ENCODE data around the gene HEPH.
A peak's percentile ranks its signal among the peaks of the same experiment; 100 is the strongest.
"Not testable (repeated sequence)": the region's sequence is repeated elsewhere in the genome, so short reads cannot be mapped to it uniquely, and the experiment has no call there.

The HEPH gene, protein sequence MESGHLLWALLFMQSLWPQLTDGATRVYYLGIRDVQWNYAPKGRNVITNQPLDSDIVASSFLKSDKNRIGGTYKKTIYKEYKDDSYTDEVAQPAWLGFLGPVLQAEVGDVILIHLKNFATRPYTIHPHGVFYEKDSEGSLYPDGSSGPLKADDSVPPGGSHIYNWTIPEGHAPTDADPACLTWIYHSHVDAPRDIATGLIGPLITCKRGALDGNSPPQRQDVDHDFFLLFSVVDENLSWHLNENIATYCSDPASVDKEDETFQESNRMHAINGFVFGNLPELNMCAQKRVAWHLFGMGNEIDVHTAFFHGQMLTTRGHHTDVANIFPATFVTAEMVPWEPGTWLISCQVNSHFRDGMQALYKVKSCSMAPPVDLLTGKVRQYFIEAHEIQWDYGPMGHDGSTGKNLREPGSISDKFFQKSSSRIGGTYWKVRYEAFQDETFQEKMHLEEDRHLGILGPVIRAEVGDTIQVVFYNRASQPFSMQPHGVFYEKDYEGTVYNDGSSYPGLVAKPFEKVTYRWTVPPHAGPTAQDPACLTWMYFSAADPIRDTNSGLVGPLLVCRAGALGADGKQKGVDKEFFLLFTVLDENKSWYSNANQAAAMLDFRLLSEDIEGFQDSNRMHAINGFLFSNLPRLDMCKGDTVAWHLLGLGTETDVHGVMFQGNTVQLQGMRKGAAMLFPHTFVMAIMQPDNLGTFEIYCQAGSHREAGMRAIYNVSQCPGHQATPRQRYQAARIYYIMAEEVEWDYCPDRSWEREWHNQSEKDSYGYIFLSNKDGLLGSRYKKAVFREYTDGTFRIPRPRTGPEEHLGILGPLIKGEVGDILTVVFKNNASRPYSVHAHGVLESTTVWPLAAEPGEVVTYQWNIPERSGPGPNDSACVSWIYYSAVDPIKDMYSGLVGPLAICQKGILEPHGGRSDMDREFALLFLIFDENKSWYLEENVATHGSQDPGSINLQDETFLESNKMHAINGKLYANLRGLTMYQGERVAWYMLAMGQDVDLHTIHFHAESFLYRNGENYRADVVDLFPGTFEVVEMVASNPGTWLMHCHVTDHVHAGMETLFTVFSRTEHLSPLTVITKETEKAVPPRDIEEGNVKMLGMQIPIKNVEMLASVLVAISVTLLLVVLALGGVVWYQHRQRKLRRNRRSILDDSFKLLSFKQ
- 0 to 1.6 (median 0.08) reads per million in 18 experiments for total RNA-seq

DNA sequence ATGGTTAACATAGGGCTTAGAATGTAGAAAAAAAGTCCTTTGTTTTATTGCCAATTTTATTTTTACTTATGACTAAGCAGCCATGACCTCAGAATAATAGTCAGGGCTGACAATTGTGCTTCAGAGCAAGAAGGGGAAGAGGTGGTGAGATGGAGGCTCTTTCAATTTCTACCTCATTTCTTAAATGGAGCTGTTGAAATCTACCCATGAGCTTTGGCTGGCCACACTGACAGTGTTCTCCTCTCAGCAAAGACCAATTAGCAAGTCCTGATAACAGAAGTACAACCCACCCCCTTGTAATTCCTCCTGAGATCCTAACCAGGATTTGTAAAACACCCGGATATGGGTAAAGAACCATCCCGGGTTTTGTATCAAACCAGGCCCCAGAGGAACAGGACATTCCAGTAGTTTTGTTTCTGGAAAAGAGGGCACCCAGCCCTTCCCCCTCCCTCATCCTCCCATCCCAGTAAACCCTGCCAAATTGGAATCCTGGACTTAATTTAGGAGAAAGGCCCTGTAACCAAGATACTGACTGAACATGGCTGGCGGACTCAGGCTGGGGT is at the start of gene HEPH:
HEPH (plus strand) TSS at position 399 of the 563 bp plus-strand sequence. CDS start 6,324 bp downstream, outside the sequence.
- peak in 1 of 2 donors; percentile 12 for DNase-seq

DNA sequence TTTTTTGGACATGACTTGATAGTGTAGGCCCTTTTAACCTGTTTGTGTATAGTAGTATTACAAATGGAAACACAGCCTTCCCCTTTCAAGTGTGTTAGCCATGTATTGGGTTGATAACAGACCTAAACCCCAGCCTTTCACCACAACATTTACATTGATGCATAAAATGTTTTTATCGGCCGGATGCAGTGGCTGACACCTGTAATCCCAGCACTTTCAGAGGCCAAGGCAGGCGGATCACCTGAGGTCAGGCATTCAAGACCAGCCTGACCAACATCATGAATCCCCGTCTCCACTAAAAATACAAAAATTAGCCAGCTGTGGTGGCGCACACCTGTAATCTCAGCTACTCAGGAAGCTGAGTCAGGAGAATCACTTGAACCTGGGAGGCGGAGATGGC is 45.3 kb upstream of the HEPH start:
- not testable (repeated sequence) for DNase-seq

GRCh38 chrX:66121354-66121753 is 42.7 kb upstream of the HEPH start:
- not testable (repeated sequence) for DNase-seq

GRCh38 chrX:66126662-66127061 is 37.4 kb upstream of the HEPH start:
- no peak for DNase-seq

- no peak for DNase-seq
Measured at GRCh38 chrX:66130469-66130868, 33.6 kb upstream of the HEPH start.

- not testable (repeated sequence) for DNase-seq
Measured at GRCh38 chrX:66135284-66135683, 28.8 kb upstream of the HEPH start.

DNA sequence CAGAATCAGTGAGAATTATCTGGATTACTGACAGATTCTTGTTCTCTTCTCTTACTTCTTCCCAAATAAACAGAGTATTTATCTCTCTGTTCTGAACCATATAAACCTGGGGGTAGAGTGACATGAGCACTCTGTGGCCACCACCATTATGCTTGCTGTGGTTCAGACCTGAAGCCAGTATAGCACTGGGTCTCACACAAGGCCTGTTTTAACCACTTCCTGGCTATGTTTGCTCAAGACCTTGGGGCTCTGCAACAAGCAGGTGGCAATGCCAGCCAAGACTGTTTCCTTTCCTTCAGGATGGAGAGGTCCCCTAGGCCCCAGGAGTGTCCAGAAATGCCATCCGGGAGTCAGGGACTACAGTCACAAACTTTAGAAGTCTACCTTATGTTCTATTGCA is 21.7 kb upstream of the HEPH start:
- no peak for DNase-seq

GRCh38 chrX:66144258-66144657 is 19.8 kb upstream of the HEPH start:
- no peak for DNase-seq

DNA sequence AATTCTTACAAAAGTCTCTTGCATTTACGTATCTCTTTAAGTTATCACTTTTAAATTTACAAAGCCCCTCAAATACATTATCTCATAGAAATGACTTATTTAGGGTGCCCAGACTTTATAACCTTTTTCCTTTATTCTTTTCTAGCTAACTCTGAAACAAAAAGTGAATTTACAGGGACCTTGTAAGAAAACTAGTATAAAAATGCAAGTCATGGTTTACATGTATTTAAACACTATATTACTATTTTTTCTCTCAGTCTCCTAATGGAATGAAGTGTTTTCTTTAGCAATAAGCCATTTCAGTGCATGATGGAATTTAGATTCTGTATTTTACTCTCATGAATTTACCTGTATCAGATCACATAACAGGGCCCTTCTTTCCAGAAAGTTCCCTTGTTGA is 14.5 kb upstream of the HEPH start:
- no peak for DNase-seq

- DNase-seq, result no peak
Measured at GRCh38 chrX:66150163-66150562, 13.9 kb upstream of the HEPH start.

DNA sequence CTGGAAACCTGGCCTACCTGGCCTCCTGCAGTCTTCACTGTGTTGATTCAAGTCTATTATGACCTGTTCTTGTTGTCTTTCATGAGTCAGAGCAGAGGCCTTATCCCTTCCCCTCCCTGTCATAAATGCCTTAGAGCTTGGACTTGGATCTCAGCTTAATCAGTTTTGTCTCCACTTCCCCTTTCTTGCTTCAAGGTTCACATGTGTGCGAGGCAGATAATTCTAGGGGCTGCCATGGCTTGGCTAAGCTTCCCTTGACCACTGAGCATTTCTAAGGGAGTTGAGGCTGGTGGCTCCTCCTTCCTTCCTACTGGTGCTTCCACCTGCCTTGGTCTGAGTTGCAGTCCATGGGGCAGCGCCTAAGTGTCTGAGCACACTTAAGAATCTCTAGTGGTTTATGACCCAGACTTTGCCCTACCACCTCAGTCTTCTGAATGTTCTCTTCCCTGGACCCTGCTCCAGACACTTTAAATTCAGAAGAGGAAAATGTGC is 1.7 kb upstream of the HEPH start:
- no peak for DNase-seq

DNA sequence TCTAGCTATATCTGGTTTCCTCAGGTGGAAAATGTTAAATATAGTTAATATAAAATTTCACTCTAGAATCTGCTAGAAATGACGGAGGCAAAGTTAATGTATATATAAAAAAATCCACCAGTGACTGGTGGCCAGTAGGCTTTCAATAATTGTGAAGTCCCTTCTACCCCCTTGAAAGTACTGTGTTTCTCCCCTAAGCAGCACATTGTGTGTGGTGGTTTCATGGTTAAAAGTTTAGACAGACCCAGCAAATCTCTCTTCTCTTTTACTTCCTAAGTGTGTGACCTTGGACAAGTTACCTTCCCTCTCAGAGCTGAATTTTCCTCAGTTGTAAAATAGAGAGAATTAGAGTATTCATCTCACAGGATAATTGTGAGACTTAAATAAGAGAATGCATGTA is 600 bp upstream of the HEPH start:
- no peak for DNase-seq

DNA sequence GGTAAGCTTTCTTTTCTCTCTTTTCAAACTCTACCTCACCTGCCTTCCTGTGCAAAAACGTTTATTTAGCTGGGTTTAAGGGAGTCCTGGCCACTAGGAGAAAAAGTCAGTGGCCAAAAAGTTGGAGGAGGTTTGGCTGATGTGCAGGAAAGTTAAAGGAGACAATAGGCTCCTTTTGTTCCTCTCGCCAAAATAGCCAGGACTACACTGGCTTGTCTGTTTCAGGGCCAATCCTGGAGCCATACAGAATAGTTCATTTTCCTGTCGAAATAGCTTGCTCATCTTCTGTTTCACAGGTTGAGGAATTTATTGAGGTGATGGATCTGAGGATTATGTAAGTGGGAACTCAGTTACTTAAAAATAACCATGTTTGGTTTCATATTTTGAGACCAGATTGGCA is 423 bp downstream of the HEPH start:
- no peak for DNase-seq

DNA sequence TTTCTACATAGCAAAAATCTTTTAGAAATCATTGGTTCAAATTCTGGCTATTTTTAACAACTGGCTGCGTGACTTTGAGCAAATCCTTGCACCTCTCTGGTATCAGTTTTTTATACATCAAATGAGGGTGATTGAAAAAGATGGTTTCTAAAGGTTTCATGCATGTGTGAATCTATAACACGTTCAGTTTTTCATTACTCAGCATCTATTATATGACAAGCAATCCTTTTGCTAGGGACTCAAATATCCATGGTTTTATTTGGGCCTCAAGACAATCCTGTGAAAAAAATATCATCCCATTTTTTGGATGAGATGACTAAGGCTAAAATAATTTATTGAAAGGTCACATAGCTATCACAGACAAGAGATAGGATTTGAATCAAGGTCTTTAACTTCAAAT is 884 bp downstream of the HEPH start:
- no peak for DNase-seq

DNA sequence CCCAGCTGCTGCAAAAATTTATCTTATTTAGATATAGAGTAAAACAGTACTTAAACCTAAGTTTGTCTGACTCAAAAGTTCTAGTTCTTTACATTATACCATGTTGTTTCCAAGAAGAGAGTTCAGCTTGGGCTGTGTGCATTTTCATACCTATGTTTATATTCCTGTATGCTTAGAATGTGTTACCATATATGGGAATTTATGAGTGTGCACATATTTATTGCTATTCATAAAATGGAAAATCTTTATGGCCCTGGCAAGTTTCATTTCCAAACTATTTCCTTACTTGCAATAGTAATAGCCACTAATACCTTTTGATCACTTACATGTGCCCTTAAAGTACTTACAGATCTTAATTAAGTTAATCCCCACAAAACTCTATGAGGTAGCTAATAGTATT is 2.6 kb downstream of the HEPH start:
- DNase-seq, result no peak

DNA sequence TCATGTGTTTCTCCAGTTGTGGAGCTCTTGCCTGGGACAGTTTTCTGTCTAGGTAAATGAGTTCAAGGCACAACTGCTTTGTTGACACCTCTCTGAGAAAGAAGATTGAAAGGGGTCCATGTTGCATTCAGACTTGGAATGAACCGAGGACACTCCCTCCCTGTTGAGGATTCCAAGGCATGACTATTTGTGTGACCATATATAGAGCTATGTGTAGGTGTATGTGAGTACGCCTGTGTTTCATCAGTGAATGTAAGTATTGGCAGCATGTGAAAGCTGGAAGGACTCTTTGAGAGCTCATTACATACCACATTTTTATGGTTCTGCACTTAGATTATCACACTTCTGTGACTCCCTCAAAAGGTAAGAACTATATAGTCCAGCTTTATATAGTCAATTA is 3.4 kb downstream of the HEPH start:
- DNase-seq, result no peak

DNA sequence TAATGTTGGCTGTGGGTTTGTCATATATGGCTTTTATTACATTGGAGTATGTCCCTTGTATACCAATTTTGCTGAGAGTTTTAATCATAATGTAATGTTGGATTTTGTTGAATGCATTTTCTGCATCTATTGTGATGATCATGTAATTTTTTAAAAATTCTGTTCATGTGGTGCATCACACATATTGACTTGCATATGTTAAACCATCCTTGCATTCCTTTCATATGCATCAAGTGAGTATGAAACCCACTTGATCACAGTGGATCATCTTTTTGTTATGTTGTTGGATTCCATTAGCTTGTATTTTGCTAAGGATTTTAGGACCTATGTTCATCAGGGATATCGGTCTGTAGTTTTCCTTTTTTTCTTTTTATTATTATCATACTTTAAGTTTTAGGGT is 12.1 kb downstream of the HEPH start:
- no peak for DNase-seq

DNA sequence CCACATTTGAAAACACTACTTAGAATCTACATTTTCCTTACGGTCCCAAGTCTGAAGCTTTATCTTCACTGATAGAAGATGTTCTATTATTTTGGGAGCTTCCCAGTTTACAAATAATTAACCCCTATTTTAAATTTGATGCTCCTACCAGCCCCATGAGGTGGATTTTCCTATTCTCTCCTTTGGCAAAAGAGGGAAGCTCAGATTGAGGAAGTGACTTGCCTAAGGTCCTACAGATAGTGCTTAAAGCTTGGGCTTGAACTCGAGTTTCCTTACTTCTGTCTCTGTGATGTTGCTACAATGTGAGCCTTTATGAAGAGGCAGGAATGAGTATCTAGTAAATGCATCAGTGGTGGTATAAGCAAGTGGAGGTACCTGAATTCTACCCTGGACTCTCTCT is 27.5 kb downstream of the HEPH start:
- peak in 1 of 2 donors; percentile 1 for DNase-seq

DNA sequence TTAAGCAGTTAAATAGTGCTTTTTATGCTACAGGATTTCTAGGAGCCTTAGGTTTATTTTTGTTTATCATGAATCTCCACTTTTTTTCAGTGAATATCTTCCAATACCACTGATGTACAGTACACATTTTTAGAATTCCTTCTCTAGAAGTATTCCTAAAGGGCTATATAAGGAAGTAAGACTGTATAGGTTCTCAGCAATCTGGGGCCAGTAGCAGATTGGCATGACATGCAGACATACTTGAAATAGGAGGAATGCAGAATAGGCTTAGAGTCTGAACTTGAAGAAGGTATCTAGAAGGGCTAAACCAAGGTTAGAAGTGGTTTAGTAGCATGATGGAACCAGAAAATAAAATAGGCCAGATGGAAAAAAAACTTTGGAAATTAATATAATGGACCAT is 29.8 kb downstream of the HEPH start:
- DNase-seq, result no peak

DNA sequence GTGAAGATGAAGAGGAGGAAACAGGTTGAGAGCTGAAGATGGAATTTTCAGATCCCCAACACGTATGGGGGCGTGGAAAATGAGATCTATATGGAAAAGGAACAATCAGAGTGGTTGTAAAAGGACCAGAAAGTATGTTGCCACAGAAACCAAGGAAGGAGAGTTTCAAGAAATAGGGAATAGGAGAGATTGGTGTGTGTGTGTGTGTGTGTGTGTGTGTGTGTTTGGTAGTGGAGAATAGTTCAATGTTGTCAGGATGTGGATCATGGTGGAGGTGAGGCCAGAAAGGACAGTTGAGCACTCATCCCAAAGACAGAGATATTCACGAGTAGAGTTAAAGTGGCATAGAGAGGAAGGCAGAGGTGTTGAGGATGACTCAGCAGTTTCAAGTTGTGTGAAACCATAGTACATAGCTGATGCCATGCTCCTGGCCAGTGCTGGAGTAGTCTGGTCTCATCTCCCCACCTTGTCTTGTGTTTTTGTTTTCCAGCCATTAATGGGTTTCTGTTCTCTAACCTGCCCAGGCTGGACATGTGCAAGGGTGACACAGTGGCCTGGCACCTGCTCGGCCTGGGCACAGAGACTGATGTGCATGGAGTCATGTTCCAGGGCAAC is 36.1 kb downstream of the HEPH start:
- no peak for DNase-seq

- DNase-seq, result peak in 1 of 2 donors; percentile 3
Measured at GRCh38 chrX:66200855-66201795, 37.1 kb downstream of the HEPH start.

Measured in inflammatory macrophage (primary cell).